ENCODE data around the gene MBD3L1. TPM values are rescaled to one million over a fixed set of nuclear protein-coding genes. Genes with fewer than 3 reads are reported as not detected.

MBD3L1 gene
- total and polyA plus RNA-seq, 2 of the 13 experiments (the other 11 are each of a cell fraction or from before 2014, with no cell fraction given): not detected

- TF ChIP-seq CTCF (CRISPR knock-in tag; IDR thresholded peaks at IDR 0.05): peak; percentile 28; the same call in 1 of the 2 replicates
- TF ChIP-seq ZNF33B (CRISPR knock-in tag; IDR thresholded peaks at IDR 0.05): peak; percentile 28; the same call in 1 of the 2 replicates
- peak; percentile 74 for TF ChIP-seq POLR2G (IDR thresholded peaks at IDR 0.05; ENCODE audit: low read depth, low read length)
Observed at GRCh38 chr19:8832132-8833021, at the start of gene MBD3L1, which contains the start of gene ZNF558 (continued).

DNA sequence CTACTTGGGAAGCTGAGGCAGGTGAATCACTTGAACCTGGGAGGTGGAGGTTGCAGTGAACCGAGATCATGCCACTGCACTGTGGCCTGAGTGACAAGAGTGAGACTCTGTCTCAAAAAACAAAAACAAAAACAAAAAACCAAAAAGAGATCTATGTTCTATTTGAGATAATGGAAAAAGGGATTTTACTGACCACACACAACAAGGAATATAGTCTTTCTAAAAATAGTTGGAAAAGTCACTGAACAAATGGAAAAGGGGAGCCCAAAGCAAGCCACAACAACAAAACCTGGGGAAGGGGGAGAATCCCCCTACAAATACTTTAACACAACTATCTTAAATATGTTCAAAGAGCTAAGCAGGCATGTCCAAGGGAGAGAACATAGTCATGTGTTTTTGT lies 37.4 kb upstream of the MBD3L1 start:
- Histone ChIP-seq H3K4me1 (ENCODE audit: insufficient read depth, low read length) (no peaks in the 10 kb centered on the region), H3K27ac (ENCODE audit: extremely low read length, insufficient read depth, low read length) (no peak overlapping the region), H3K9ac (ENCODE audit: insufficient read depth, low read depth, low read length) (no peak overlapping the region), H3K36me3 (replicated peaks in 1 of 2; ENCODE audit: control insufficient read depth in 1 of 2, insufficient read depth in 2 of 2, low read length in 2 of 2) (no peaks in the 10 kb centered on the region), H3K4me2 (ENCODE audit: low read depth, low read length) (no peak overlapping the region), H3K79me2 (ENCODE audit: insufficient read depth, low read length) (no peaks in the 10 kb centered on the region), H2AFZ (ENCODE audit: low read length) (no peak overlapping the region), H3K9me3 (ENCODE audit: low read length) (peaks cover 31% of the 10 kb centered on the region), H4K20me1 (ENCODE audit: insufficient read depth, low read length) (no peaks in the 10 kb centered on the region), H3K27me3 (ENCODE audit: control insufficient read depth in 1 of 2, insufficient read depth in 2 of 2, low read length in 2 of 2) (no peaks in the 10 kb centered on the region), H3K4me3 (replicated peaks in 1 of 3; ENCODE audit: insufficient read depth in 1 of 3, low read depth in 2 of 3, low read length in 3 of 3) (no peak overlapping the region)
- no peak for TF ChIP-seq ZNF251 (CRISPR knock-in tag; IDR thresholded peaks at IDR 0.05)
- TF ChIP-seq CEBPB (IDR thresholded peaks at IDR 0.05; ENCODE audit: borderline replicate concordance, low read depth, low read length): no peak
- TF ChIP-seq, protein P1, sequence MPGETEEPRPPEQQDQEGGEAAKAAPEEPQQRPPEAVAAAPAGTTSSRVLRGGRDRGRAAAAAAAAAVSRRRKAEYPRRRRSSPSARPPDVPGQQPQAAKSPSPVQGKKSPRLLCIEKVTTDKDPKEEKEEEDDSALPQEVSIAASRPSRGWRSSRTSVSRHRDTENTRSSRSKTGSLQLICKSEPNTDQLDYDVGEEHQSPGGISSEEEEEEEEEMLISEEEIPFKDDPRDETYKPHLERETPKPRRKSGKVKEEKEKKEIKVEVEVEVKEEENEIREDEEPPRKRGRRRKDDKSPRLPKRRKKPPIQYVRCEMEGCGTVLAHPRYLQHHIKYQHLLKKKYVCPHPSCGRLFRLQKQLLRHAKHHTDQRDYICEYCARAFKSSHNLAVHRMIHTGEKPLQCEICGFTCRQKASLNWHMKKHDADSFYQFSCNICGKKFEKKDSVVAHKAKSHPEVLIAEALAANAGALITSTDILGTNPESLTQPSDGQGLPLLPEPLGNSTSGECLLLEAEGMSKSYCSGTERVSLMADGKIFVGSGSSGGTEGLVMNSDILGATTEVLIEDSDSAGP (CRISPR knock-in tag; IDR thresholded peaks at IDR 0.05; ENCODE audit: borderline replicate concordance): no peak
- TF ChIP-seq, protein P2, sequence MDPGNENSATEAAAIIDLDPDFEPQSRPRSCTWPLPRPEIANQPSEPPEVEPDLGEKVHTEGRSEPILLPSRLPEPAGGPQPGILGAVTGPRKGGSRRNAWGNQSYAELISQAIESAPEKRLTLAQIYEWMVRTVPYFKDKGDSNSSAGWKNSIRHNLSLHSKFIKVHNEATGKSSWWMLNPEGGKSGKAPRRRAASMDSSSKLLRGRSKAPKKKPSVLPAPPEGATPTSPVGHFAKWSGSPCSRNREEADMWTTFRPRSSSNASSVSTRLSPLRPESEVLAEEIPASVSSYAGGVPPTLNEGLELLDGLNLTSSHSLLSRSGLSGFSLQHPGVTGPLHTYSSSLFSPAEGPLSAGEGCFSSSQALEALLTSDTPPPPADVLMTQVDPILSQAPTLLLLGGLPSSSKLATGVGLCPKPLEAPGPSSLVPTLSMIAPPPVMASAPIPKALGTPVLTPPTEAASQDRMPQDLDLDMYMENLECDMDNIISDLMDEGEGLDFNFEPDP (CRISPR knock-in tag; conservative IDR thresholded peaks at IDR 0.05): no peak
- TF ChIP-seq KDM6A (CRISPR knock-in tag; IDR thresholded peaks at IDR 0.05; ENCODE audit: low read depth): no peak
- TF ChIP-seq ZNF12 (CRISPR knock-in tag; IDR thresholded peaks at IDR 0.05): no peak
- TF ChIP-seq STAG1 (CRISPR knock-in tag; IDR thresholded peaks at IDR 0.05): no peak
- CTCF ChIA-PET (ENCODE audit: low intra/inter-chr PET ratio, low total read pairs): no interaction called here
- FAIRE-seq: no peak
- WGBS (ENCODE audit: low lambda C conversion rate): 0% methylated on average over 1 of the region's 1 CpG
- in situ Hi-C loops (cut with HindIII; ENCODE audit: extremely low pct_ligation_motif_present, low pct_unique_long_range_greater_than_20kb) (no loop called here), intact Hi-C loops (cut with micrococcal nuclease; ENCODE audit: unreplicated experiment) (no loop called here)
- no peak for ATAC-seq
- no TSS peak for BruUV-seq (replicated peaks)
- DNase-seq (ENCODE audit: low spot score): no peak
- POLR2A ChIA-PET: no interaction called here

Measured in HepG2 (cell line).